HL-60 (cell line): ENCODE data around the gene GRID1.

Source experiments
- TF ChIP-seq, protein P1 (sequence below): IDR thresholded peaks from one replicate; pipeline ENCODE4 v1.5.1; 2011; ENCODE audit warnings: low read length, control low read depth, inconsistent platforms; ENCODE audit not compliant: insufficient read depth
- TF ChIP-seq, protein P2 (sequence below): IDR thresholded peaks from 2 replicates; pipeline ENCODE4 v1.6.1; 2012; ENCODE audit warnings: low read depth; ENCODE audit not compliant: insufficient replicate concordance

DNA sequence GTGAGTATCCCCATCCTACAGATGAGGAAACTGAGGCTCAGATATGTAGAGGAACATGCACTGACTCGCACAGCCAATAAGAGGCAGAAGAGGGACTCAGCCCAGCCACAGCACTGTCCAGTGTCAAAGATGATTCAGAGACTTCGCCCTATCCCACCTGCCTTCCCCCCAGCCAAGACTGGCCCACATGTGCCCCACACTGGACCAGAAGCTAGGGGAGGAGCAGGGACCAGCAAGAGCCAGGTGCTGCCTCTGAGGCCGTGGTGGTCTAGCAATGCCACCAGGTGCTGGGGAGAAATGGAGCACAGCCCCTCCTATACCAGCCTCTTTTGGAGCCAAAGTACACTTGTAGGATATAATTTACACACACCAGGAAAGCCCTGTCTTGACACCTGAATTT lies 22.3 kb downstream of the GRID1 start:
- TF ChIP-seq, protein P1, sequence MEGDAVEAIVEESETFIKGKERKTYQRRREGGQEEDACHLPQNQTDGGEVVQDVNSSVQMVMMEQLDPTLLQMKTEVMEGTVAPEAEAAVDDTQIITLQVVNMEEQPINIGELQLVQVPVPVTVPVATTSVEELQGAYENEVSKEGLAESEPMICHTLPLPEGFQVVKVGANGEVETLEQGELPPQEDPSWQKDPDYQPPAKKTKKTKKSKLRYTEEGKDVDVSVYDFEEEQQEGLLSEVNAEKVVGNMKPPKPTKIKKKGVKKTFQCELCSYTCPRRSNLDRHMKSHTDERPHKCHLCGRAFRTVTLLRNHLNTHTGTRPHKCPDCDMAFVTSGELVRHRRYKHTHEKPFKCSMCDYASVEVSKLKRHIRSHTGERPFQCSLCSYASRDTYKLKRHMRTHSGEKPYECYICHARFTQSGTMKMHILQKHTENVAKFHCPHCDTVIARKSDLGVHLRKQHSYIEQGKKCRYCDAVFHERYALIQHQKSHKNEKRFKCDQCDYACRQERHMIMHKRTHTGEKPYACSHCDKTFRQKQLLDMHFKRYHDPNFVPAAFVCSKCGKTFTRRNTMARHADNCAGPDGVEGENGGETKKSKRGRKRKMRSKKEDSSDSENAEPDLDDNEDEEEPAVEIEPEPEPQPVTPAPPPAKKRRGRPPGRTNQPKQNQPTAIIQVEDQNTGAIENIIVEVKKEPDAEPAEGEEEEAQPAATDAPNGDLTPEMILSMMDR, result no peak
- TF ChIP-seq, protein P2, sequence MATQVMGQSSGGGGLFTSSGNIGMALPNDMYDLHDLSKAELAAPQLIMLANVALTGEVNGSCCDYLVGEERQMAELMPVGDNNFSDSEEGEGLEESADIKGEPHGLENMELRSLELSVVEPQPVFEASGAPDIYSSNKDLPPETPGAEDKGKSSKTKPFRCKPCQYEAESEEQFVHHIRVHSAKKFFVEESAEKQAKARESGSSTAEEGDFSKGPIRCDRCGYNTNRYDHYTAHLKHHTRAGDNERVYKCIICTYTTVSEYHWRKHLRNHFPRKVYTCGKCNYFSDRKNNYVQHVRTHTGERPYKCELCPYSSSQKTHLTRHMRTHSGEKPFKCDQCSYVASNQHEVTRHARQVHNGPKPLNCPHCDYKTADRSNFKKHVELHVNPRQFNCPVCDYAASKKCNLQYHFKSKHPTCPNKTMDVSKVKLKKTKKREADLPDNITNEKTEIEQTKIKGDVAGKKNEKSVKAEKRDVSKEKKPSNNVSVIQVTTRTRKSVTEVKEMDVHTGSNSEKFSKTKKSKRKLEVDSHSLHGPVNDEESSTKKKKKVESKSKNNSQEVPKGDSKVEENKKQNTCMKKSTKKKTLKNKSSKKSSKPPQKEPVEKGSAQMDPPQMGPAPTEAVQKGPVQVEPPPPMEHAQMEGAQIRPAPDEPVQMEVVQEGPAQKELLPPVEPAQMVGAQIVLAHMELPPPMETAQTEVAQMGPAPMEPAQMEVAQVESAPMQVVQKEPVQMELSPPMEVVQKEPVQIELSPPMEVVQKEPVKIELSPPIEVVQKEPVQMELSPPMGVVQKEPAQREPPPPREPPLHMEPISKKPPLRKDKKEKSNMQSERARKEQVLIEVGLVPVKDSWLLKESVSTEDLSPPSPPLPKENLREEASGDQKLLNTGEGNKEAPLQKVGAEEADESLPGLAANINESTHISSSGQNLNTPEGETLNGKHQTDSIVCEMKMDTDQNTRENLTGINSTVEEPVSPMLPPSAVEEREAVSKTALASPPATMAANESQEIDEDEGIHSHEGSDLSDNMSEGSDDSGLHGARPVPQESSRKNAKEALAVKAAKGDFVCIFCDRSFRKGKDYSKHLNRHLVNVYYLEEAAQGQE, result no peak
